Esophagus squamous epithelium (tissue), 5 donors: Measurements from ENCODE around the gene AKAP11. TPM values are rescaled to one million over a fixed set of nuclear protein-coding genes. Genes with fewer than 3 reads are reported as not detected.

Experiments
- DNase-seq: peaks from one replicate; lab custom pipeline; 2025; lab: John Stamatoyannopoulos, UW
- H3K27ac ChIP-seq, 4 donors: fragments of 200-600 bp; sonication (generic); one replicate each; pipeline ENCODE4 v1.5.1; 2016 to 2019; ENCODE audit warnings: mild to moderate bottlenecking in 1 of 4
- H3K27me3 ChIP-seq, 4 donors: fragments of 200-600 bp; sonication (generic); 1 replicate in 3 of 4; 2 replicates in 1 of 4; pipeline versions ENCODE4 v1.5.1 to v1.6.0; 2017 to 2021; ENCODE audit warnings: antibody characterized with exemption in 1 of 4
- H3K36me3 ChIP-seq, 3 donors: fragments of 200-600 bp; sonication (generic); one replicate each; pipeline ENCODE4 v1.5.1; 2016 to 2019
- H3K4me1 ChIP-seq, 3 donors: fragments of 200-600 bp; sonication (generic); one replicate each; pipeline ENCODE4 v1.5.1; 2017 to 2019
- H3K4me3 ChIP-seq, 4 donors: fragments of 200-600 bp; sonication (generic); 1 replicate in 3 of 4; 2 replicates in 1 of 4; pipeline ENCODE4 v1.5.1; 2016 to 2019; ENCODE audit warnings: mild to moderate bottlenecking in 2 of 4, moderate library complexity in 1 of 4
- H3K9me3 ChIP-seq, 3 donors: fragments of 200-600 bp; sonication (generic); one replicate each; pipeline ENCODE4 v1.5.1; 2016 to 2019
- POLR2A ChIP-seq, 4 donors: fragments of 450-650 bp; IDR thresholded peaks; one replicate each; pipeline ENCODE4 v1.6.1; 2017; ENCODE audit warnings: antibody characterized with exemption in 4 of 4, mild to moderate bottlenecking in 4 of 4, moderate library complexity in 3 of 4
- WGBS, 2 donors: methylation state at CpG; one replicate each; pipeline ENCODE4 v1.1.5; 2018; 5-methylcytosine and 5-hydroxymethylcytosine counted together
- intact Hi-C: fragments of 100-400 bp; cut with DNase I; formaldehyde crosslinking; loops from one replicate; pipeline ENCODE4 v1.15.0; 2022
- total RNA-seq, 4 donors: library from RNA; depleted of rRNA; stranded (reverse); fragments of >200 nt; gene quantifications; one replicate each; pipeline ENCODE4 v1.1.0, GENCODE V29; 2016
- TF ChIP-seq, protein P1 (sequence below), 6 experiments: fragments of 450-650 bp in 4 of 6; fragments of 200-600 bp in 2 of 6; sonication (generic) in 2 of 6; IDR thresholded peaks; one replicate each; pipeline ENCODE4 v1.5.1; 2016 to 2019; ENCODE audit warnings: antibody characterized with exemption in 6 of 6, mild to moderate bottlenecking in 4 of 6, moderate library complexity in 4 of 6
- donor health status: DM: yes; HTN: yes; CAD: no.

Gene AKAP11
- total RNA-seq, 4 donors from 2014 or later: 13.3 to 24.0 (median 17.7) TPM

DNA sequence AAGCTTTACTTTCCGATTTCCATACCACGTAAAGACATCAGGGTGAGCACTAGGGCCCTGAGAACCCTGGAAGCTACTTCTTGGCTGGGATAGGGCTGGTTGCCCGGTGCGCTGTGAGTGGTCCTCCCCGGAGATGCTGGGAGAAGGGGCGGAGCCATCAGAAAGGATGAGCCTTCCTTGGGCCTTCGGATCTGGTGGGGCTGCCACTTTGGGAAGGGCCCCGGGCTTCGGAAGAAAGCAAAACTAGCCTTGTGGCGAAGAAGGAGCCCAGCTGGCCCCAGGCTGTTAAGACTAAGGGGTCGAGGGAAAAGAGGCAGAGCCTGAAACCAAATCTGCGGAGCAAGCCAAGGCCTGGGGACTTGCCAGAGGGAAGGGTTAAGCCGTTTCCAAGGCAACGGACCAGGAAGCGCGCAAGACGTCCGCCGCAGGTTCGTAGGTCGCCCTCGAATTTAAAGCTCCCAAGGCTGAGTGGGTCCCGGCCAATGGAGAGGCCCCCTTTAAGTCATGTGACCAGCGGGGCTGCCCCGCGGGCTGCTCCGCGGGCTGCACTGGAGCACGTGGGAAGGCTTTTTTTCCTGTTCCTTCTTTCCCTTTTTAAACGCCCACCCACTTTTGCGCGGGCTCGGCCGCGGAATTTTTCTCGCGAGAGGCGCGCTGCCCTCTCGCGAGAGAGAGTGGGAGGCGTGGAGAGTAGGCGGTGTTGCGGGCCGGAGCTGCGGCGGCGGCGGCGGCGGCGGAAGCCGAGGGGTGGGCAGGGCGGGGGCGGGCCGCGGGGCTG, 426 bp upstream of the AKAP11 start:
- Histone ChIP-seq H3K27ac (peak overlapping the region; percentile 86 to 97 (median 92)), H3K27me3 (no peaks in the 10 kb centered on the region), H3K4me1 (peaks cover 11 to 47% (median 18%) of the 10 kb centered on the region in 3 donors), H3K36me3 (no peaks in the 10 kb centered on the region), H3K4me3 (peak overlapping the region; percentile 87 to 97 (median 94)), H3K9me3 (no peaks in the 10 kb centered on the region)
- 0 to 11% methylated on average over 8 to 15 of the region's 57 CpGs for WGBS, 2 donors
- TF ChIP-seq, protein P1, sequence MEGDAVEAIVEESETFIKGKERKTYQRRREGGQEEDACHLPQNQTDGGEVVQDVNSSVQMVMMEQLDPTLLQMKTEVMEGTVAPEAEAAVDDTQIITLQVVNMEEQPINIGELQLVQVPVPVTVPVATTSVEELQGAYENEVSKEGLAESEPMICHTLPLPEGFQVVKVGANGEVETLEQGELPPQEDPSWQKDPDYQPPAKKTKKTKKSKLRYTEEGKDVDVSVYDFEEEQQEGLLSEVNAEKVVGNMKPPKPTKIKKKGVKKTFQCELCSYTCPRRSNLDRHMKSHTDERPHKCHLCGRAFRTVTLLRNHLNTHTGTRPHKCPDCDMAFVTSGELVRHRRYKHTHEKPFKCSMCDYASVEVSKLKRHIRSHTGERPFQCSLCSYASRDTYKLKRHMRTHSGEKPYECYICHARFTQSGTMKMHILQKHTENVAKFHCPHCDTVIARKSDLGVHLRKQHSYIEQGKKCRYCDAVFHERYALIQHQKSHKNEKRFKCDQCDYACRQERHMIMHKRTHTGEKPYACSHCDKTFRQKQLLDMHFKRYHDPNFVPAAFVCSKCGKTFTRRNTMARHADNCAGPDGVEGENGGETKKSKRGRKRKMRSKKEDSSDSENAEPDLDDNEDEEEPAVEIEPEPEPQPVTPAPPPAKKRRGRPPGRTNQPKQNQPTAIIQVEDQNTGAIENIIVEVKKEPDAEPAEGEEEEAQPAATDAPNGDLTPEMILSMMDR (IDR thresholded peaks at IDR 0.05): no peak
- no peak for TF ChIP-seq POLR2A (IDR thresholded peaks at IDR 0.05)
- intact Hi-C loops: no loop called here
- peak; percentile 77 for DNase-seq

DNA sequence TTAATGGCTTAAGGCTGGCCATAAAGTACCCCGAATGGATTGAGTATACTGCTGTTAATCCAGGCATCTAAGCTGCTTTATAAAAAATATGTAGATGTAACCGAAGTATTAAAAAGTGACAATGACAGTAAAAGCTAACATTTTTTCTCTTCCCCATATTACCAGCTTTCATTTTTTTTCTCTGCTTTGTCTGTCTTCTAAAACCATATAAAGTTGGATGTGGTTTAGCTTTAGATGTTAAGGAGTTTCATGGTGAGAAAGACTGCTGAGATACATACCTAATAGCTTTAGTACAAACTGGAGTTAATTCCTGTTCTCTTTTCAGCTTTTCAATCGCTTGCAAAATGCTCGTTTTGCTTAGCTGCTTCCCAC, 838 bp downstream of the AKAP11 start:
- no peaks in the 10 kb centered on the region for H3K27me3 ChIP-seq
- DNase-seq: no peak
- intact Hi-C loops: no loop called here
- peak overlapping the region; percentile 87 to 97 (median 94) for H3K4me3 ChIP-seq
- WGBS, 2 donors: 3 to 4% methylated on average over 4 of the region's 4 CpGs
- TF ChIP-seq, protein P1 (IDR thresholded peaks at IDR 0.05): no peak
- TF ChIP-seq POLR2A (IDR thresholded peaks at IDR 0.05): no peak
- peaks cover 11 to 53% (median 18%) of the 10 kb centered on the region in 3 donors for H3K4me1 ChIP-seq
- peak overlapping the region in 3 of 4 donors; percentile 87 to 97 (median 96) for H3K27ac ChIP-seq
- H3K36me3 ChIP-seq: no peaks in the 10 kb centered on the region
- H3K9me3 ChIP-seq: no peaks in the 10 kb centered on the region

DNA sequence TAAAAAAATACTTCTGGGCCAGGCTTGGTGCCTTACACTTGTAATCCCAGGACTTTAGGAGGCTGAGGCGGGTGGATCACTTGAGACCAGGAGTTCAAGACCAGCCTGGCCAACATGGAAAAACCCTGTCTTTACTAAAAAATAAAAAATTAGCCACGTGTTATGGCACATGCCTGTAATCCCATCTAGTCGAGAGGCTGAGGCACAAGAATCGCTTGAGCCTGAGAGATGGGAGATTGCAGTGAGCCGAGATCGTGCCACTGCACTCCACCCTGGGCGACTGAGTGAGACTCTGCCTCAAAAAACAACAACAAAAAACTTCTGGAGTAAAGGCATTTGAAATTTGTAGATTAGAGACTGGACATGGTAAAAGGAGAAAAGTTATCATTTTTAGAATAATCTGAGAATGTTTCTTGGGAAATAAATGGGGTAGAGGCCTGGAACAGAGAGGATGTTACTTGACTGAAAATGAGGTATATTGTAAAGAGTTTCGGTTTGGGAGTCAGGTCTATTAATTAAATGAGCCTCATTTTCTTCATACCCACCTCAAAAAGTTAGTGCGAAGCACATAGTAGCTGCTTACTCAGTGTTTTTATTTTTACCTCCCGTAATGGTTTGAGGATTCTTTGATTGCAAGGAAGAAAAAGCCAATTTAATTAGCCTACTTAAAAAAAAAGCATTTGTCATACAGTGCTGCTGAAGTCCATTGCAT, 2.6 kb downstream of the AKAP11 start:
- 75 to 91% methylated on average over 9 to 10 of the region's 10 CpGs for WGBS, 2 donors
- H3K27me3 ChIP-seq: no peaks in the 10 kb centered on the region

DNA sequence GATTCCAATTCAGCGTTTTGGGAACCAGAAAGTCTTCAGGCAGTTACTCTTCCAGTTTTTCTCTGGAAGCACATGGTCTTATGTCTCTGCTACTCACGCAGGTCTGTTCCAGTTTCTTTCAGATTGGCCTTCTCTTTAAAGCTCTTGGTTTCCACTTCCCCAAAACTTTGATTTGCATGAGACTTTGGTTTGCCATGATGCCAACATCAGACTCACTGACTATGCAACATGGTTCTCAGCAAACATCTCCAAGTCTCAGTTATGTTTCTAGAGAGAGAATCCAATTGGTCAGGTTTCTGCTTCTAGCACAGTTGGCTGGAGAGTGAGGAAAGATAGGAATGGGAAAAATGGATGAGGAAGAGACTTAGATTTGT, 3.1 kb downstream of the AKAP11 start:
- TF ChIP-seq POLR2A (IDR thresholded peaks at IDR 0.05): peak in 1 of 4 donors; percentile 32
- TF ChIP-seq, protein P1 (IDR thresholded peaks at IDR 0.05): no peak
- H3K4me3 ChIP-seq: no peak overlapping the region
- no peaks in the 10 kb centered on the region for H3K27me3 ChIP-seq
- DNase-seq: no peak
- H3K36me3 ChIP-seq: no peaks in the 10 kb centered on the region
- H3K27ac ChIP-seq: no peak overlapping the region
- H3K9me3 ChIP-seq: no peaks in the 10 kb centered on the region
- 66 to 73% methylated on average over 2 of the region's 2 CpGs for WGBS, 2 donors
- H3K4me1 ChIP-seq: peaks cover 11 to 66% (median 18%) of the 10 kb centered on the region in 3 donors
- intact Hi-C loops: no loop called here

More for the DNA sequence above, 2.6 kb downstream of the AKAP11 start:
- Histone ChIP-seq H3K27ac (no peak overlapping the region), H3K4me1 (peaks cover 11 to 60% (median 18%) of the 10 kb centered on the region in 3 donors), H3K4me3 (no peak overlapping the region), H3K36me3 (no peaks in the 10 kb centered on the region), H3K9me3 (no peaks in the 10 kb centered on the region)
- no peak for DNase-seq
- intact Hi-C loops: no loop called here
- TF ChIP-seq, protein P1 (IDR thresholded peaks at IDR 0.05): no peak
- no peak for TF ChIP-seq POLR2A (IDR thresholded peaks at IDR 0.05)

DNA sequence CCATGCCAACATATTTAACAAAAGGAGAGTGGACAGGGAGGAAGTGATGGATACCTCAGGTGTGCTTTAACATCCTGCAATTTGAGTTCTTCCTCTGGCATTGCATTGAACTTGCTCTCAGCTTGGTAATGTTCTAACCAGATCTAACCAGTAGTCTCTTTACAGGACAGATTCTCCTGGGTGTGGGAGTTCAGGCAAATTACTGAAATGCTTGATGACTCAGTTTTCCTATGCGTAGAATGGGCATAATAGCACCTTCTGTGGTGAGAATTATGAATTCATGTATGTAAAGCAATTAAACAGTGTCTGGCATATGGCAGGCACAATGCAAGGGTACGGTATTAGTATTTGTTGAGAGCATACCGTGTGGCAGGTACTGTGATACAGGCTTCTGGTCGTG, 3.6 kb downstream of the AKAP11 start:
- H3K27me3 ChIP-seq: no peaks in the 10 kb centered on the region
- no peak overlapping the region for H3K4me3 ChIP-seq
- intact Hi-C loops: no loop called here
- no peaks in the 10 kb centered on the region for H3K36me3 ChIP-seq
- no peaks in the 10 kb centered on the region for H3K9me3 ChIP-seq
- no peak for DNase-seq
- peaks cover 11 to 70% (median 18%) of the 10 kb centered on the region in 3 donors for H3K4me1 ChIP-seq
- H3K27ac ChIP-seq: no peak overlapping the region
- TF ChIP-seq, protein P1 (IDR thresholded peaks at IDR 0.05): no peak
- TF ChIP-seq POLR2A (IDR thresholded peaks at IDR 0.05): no peak
- 88% methylated on average over 4 of the region's 4 CpGs for WGBS, 2 donors
